ENCODE data around the gene BEND2.

The BEND2 gene

DNA sequence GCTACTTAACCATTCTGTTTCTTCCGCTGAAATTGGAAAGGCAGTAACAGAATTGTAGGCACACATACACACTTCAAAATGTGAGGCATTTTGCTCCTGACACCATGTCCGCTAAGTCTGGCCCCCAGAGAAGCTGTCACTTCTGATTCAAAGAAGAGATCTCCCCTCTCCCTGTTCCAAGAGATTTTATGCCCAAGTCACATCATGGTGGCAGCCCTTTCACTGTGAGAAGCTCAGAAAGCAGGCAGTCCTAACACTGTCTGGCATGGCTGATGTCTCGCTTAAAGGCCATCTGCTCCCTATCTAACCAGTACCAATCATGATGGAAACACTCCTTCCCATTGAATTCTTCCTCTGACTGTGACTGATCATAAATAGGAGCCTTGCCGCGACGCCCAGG, 83.9 kb downstream of the BEND2 start:
- DNase-seq (ENCODE audit: low read depth in 3 of 3) = no peak

DNA sequence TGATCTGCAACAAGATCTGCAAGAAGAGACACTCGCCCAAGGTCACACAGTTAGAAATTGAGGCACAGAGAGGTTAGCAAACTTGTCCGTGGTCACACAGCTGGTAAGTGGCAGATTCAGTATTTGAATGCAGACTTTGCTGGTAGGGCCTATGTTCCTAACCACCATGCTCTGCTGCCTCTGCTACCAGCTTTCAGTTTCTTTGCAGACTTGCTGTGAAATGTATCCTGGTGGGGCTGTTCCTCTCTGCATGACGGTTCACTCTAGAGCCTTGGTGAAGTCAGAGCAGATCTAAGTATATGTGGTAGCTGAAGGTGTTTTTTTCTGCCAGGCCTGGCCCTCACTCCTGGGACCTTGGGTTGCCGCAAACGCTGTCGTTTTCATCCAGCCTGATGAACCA, 87.1 kb downstream of the BEND2 start:
- DNase-seq (ENCODE audit: low read depth in 3 of 3) = no peak

- no peak for DNase-seq (ENCODE audit: low read depth in 3 of 3)
These were observed 91.0 kb downstream of the BEND2 start for GRCh38 chrX:18129690-18130089.

DNA sequence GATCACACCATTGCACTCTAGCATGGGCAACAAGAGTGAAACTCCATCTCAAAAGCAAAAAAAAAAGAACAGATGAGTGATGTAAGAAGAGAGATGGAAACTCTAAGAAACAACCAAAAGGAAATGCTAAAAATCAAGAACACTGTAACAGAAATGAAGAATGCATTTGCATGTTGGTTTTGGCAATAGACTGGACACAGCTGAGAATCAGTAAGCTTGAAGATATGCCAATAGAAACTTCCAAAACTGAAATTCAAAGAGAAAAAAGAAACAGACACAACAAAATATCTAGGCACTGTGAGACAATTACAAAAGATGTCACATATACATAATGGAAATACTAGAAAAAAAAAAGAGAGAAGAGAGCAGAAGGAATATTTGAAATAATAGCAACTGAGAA, 93.7 kb downstream of the BEND2 start:
- no peak for DNase-seq (ENCODE audit: low read depth in 3 of 3)

DNA sequence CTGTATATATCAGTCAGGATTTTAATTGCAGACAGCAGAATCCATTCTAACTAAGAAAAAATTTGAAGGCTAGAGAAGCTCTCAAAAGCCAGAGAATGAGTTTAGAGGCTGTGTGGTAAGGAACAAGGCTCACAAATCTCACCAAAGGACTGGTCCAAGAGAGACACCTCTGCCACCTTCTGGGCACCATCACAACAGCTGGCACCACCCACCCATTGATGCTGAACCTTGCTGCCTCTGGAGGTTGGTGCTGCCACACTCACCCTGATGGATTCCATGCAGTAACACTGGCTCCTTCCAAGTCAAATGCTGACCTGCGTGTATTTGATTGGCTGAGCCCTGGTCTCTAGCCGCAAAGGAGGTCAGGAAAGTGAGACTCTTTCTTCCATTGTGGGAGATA, 100.8 kb downstream of the BEND2 start:
- no peak for DNase-seq (ENCODE audit: low read depth in 3 of 3)

Measured in stimulated activated CD4-positive, alpha-beta T cell treated with anti-CD3 and anti-CD28 coated beads, TNF-alpha, amount 100 ng/mL, for 4 hours (primary cell).